ENCODE measurements around the gene LRRC4C. TPM values are rescaled to one million over a fixed set of nuclear protein-coding genes. Genes with fewer than 3 reads are reported as not detected.

Gene LRRC4C
- total RNA-seq, 1 experiment from 2014 or later, result 0.15 TPM

DNA sequence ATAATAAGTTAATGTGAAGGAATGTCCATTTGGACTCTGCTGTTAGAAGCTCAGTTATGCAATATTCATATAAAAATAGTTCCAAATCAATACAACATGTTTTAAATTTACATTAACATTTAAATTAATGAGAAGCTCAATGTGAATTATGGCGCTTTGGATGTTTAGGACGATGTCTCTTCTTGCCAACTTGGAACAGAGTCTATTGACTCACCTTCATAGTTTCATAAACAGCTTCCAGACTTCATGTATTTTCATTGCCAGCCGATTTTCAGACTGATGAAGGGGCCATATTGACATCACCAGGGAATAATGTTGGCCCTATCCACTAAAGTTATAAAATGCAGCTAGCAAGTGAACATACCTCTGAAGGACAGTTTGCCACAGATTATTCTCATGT lies 1136.2 kb downstream of the LRRC4C start:
- ChIA-PET POLR2A (no interaction called here), CTCF (no interaction called here)
- DNase-seq (ENCODE audit: low read depth, low spot score) (no peak), ATAC-seq (no peak)
- Histone ChIP-seq H3K36me3 (ENCODE audit: control insufficient read depth, insufficient read depth, low read length) (no peaks in the 10 kb centered on the region), H3K4me3 (ENCODE audit: low read depth in 2 of 2, low read length in 2 of 2) (no peak overlapping the region), H3K27me3 (ENCODE audit: control insufficient read depth, insufficient read depth, low read length) (no peaks in the 10 kb centered on the region), H3K9me3 (ENCODE audit: control insufficient read depth, insufficient read depth, low read depth, low read length) (peaks cover 3% of the 10 kb centered on the region; the same call in 1 of the 2 replicates), H3K4me1 (ENCODE audit: control insufficient read depth, insufficient read depth, low read length) (peaks cover under 1% of the 10 kb centered on the region; the same call in 1 of the 2 replicates), H3K27ac (ENCODE audit: low read length) (no peak overlapping the region)
- intact Hi-C loops (cut with micrococcal nuclease; ENCODE audit: unreplicated experiment), result no loop called here
- no TSS peak for BruUV-seq (replicated peaks)
- in situ Hi-C loops (cut with HindIII; ENCODE audit: low pct_unique_long_range_greater_than_20kb, low sequenced_read_pairs), result no loop called here
- TF ChIP-seq, protein P1, sequence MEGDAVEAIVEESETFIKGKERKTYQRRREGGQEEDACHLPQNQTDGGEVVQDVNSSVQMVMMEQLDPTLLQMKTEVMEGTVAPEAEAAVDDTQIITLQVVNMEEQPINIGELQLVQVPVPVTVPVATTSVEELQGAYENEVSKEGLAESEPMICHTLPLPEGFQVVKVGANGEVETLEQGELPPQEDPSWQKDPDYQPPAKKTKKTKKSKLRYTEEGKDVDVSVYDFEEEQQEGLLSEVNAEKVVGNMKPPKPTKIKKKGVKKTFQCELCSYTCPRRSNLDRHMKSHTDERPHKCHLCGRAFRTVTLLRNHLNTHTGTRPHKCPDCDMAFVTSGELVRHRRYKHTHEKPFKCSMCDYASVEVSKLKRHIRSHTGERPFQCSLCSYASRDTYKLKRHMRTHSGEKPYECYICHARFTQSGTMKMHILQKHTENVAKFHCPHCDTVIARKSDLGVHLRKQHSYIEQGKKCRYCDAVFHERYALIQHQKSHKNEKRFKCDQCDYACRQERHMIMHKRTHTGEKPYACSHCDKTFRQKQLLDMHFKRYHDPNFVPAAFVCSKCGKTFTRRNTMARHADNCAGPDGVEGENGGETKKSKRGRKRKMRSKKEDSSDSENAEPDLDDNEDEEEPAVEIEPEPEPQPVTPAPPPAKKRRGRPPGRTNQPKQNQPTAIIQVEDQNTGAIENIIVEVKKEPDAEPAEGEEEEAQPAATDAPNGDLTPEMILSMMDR (IDR thresholded peaks at IDR 0.05), result no peak
- TF ChIP-seq POLR2AphosphoS5 (IDR thresholded peaks at IDR 0.05; ENCODE audit: low read depth, low read length) (no peak), SIN3A (IDR thresholded peaks at IDR 0.05; ENCODE audit: borderline replicate concordance, insufficient read depth, low read depth, low read length) (no peak), TCF7L2 (IDR thresholded peaks at IDR 0.05; ENCODE audit: low read depth, low read length) (no peak)
- TF ChIP-seq, protein P2, sequence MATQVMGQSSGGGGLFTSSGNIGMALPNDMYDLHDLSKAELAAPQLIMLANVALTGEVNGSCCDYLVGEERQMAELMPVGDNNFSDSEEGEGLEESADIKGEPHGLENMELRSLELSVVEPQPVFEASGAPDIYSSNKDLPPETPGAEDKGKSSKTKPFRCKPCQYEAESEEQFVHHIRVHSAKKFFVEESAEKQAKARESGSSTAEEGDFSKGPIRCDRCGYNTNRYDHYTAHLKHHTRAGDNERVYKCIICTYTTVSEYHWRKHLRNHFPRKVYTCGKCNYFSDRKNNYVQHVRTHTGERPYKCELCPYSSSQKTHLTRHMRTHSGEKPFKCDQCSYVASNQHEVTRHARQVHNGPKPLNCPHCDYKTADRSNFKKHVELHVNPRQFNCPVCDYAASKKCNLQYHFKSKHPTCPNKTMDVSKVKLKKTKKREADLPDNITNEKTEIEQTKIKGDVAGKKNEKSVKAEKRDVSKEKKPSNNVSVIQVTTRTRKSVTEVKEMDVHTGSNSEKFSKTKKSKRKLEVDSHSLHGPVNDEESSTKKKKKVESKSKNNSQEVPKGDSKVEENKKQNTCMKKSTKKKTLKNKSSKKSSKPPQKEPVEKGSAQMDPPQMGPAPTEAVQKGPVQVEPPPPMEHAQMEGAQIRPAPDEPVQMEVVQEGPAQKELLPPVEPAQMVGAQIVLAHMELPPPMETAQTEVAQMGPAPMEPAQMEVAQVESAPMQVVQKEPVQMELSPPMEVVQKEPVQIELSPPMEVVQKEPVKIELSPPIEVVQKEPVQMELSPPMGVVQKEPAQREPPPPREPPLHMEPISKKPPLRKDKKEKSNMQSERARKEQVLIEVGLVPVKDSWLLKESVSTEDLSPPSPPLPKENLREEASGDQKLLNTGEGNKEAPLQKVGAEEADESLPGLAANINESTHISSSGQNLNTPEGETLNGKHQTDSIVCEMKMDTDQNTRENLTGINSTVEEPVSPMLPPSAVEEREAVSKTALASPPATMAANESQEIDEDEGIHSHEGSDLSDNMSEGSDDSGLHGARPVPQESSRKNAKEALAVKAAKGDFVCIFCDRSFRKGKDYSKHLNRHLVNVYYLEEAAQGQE (IDR thresholded peaks at IDR 0.05; ENCODE audit: insufficient read depth in 1 of 2, low read depth in 2 of 2, low read length in 1 of 2), result no peak

DNA sequence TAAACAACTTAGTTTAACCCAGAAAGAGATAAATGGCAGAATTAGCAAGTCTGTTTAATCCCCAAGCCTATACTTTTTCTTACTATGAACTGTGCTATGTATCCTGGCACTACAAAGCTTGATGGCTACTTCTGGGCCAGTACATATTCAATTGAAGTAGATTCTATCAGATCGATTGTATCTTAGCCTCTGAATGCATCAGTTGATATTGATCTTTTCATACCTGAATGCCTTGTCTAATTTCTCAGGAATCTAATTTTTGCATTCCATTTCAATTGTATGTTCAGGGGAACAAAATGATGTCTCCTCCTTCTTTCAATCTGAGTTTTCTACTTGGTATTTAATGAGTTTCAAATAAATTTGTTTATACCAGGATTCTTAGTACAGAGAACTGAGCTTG lies 1137.9 kb downstream of the LRRC4C start:
- Histone ChIP-seq H3K9me3 (ENCODE audit: control insufficient read depth, insufficient read depth, low read depth, low read length) (no peaks in the 10 kb centered on the region), H3K27ac (ENCODE audit: low read length) (no peak overlapping the region), H3K4me1 (ENCODE audit: control insufficient read depth, insufficient read depth, low read length) (no peaks in the 10 kb centered on the region), H3K27me3 (ENCODE audit: control insufficient read depth, insufficient read depth, low read length) (no peaks in the 10 kb centered on the region), H3K4me3 (ENCODE audit: low read depth in 2 of 2, low read length in 2 of 2) (no peak overlapping the region), H3K36me3 (ENCODE audit: control insufficient read depth, insufficient read depth, low read length) (no peaks in the 10 kb centered on the region)
- no peak for TF ChIP-seq SIN3A (IDR thresholded peaks at IDR 0.05; ENCODE audit: borderline replicate concordance, insufficient read depth, low read depth, low read length)
- TF ChIP-seq TCF7L2 (IDR thresholded peaks at IDR 0.05; ENCODE audit: low read depth, low read length), result no peak
- no peak for TF ChIP-seq POLR2AphosphoS5 (IDR thresholded peaks at IDR 0.05; ENCODE audit: low read depth, low read length)
- TF ChIP-seq, protein P2 (IDR thresholded peaks at IDR 0.05; ENCODE audit: insufficient read depth in 1 of 2, low read depth in 2 of 2, low read length in 1 of 2), result no peak
- TF ChIP-seq, protein P1 (IDR thresholded peaks at IDR 0.05), result no peak
- ATAC-seq (no peak), DNase-seq (ENCODE audit: low read depth, low spot score) (no peak)
- CTCF ChIA-PET, result no interaction called here
- POLR2A ChIA-PET, result interaction anchor here (0.6 kb wide), 1 partner anchor 117 kb away, joined by 10 read pairs; no protein-coding TSS in a partner anchor
- BruUV-seq (replicated peaks), result no TSS peak
- in situ Hi-C loops (cut with HindIII; ENCODE audit: low pct_unique_long_range_greater_than_20kb, low sequenced_read_pairs) (no loop called here), intact Hi-C loops (cut with micrococcal nuclease; ENCODE audit: unreplicated experiment) (no loop called here)

Data from Panc1 (cell line).